Activated T-helper 1 cell treated with anti-CD3 and anti-CD28 coated beads, Interleukin-12 subunit alpha, Interleukin-12 subunit beta, Interleukin-2, Interleukin-4 antibody, amounts not matched to agents 30 ng/mL and 10 ng/mL and 1 ng/mL, durations not matched to agents 14 hours and 24 hours and 36 hours (primary cell): ENCODE results near the gene MBD3. TPM values are rescaled to one million over a fixed set of nuclear protein-coding genes. Genes with fewer than 3 reads are reported as not detected.

Source experiments
- DNase-seq: peaks from one replicate; pipeline ENCODE4 v3.0.0; 2021; ENCODE audit warnings: low spot score
- H3K27ac Mint-ChIP-seq: one replicate; pipeline ENCODE4 v1.8.0; 2021; ENCODE audit warnings: mild to moderate bottlenecking, mixed read lengths
- H3K27me3 Mint-ChIP-seq: one replicate; pipeline ENCODE4 v1.8.0; 2022; ENCODE audit warnings: mild to moderate bottlenecking, moderate library complexity, mixed read lengths; ENCODE audit not compliant: insufficient read depth
- H3K36me3 Mint-ChIP-seq: one replicate; pipeline ENCODE4 v1.8.0; 2021; ENCODE audit warnings: low read depth, mixed read lengths
- H3K4me1 Mint-ChIP-seq: one replicate; pipeline ENCODE4 v1.8.0; 2021; ENCODE audit warnings: low read depth, mixed read lengths
- H3K4me3 Mint-ChIP-seq: one replicate; pipeline ENCODE4 v1.8.0; 2021; ENCODE audit warnings: mild to moderate bottlenecking, moderate library complexity, mixed read lengths
- H3K9me3 Mint-ChIP-seq: one replicate; pipeline ENCODE4 v1.8.0; 2021; ENCODE audit warnings: mixed read lengths
- intact Hi-C: fragments of 100-400 bp; cut with micrococcal nuclease; formaldehyde crosslinking; loops from one replicate; pipeline ENCODE4 v1.15.1; 2024
- total RNA-seq: library from RNA; stranded (reverse); gene quantifications from 2 replicates; pipeline ENCODE4 v1.2.3, GENCODE V29; 2022

MBD3 gene
- total RNA-seq, 1 donor from 2014 or later, result 136 TPM

DNA sequence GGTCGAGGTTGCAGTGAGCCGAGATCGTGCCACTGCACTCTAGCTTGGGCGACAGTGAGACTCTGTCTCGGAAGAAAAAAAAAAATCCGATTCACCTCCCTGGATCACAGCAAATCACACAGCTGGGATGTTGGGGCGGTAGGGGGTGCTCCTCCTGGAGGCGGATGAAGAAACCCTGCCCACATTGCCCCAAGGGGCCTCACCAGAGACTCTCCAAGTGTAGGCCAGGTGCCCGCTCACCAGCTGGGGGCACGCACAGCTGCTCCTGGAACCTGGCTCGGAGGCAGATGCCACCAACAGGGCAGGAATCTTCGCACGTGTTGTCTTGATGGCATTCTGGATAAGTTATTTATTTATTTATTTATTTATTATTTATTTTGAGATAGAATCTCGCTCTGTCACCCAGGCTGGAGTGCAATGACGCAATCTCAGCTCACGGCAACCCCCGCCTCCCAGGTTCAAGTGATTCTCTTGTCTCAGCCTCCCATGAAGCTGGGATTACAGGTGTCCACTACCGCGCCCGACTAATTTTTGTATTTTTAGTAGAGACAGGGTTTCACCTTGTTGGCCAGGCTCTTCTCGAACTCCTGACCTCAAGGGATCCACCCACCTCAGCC lies 9.5 kb upstream of the MBD3 start:
- no peak overlapping the region for H3K4me3 Mint-ChIP-seq
- no peak overlapping the region for H3K27ac Mint-ChIP-seq
- no peak for DNase-seq
- H3K9me3 Mint-ChIP-seq, result no peaks in the 10 kb centered on the region
- intact Hi-C loops, result no loop called here
- H3K27me3 Mint-ChIP-seq, result no peaks in the 10 kb centered on the region
- peaks cover 16% of the 10 kb centered on the region for H3K36me3 Mint-ChIP-seq
- peaks cover 14% of the 10 kb centered on the region for H3K4me1 Mint-ChIP-seq

GRCh38 chr19:1601613-1602064 lies 9.0 kb upstream of the MBD3 start:
- H3K9me3 Mint-ChIP-seq, result no peaks in the 10 kb centered on the region
- intact Hi-C loops, result no loop called here
- H3K36me3 Mint-ChIP-seq, result peaks cover 17% of the 10 kb centered on the region
- H3K4me3 Mint-ChIP-seq, result no peak overlapping the region
- DNase-seq, result no peak
- H3K27ac Mint-ChIP-seq, result no peak overlapping the region
- no peaks in the 10 kb centered on the region for H3K27me3 Mint-ChIP-seq
- peaks cover 14% of the 10 kb centered on the region for H3K4me1 Mint-ChIP-seq

DNA sequence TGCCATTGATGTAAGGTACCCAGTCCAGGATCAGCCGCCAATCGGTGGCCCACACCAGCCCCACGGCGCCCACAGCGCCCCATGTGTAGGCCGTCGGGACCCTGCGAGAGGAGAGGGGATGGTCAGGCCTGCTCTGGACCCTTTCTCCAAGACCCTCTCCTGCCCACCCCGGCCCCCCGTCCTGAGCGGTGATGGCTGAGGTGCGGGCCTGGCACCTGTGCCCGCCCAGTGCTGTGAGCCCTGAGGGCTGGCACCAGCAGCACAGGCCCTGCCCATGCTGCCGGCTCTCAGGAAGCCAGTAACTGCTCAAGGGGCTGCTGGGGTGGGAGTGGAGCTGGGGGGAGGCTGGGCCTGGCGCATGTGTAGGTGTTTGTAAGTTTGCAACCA lies 6.8 kb upstream of the MBD3 start:
- intact Hi-C loops, result no loop called here
- no peak overlapping the region for H3K4me3 Mint-ChIP-seq
- peaks cover 7% of the 10 kb centered on the region for H3K4me1 Mint-ChIP-seq
- no peaks in the 10 kb centered on the region for H3K9me3 Mint-ChIP-seq
- H3K27ac Mint-ChIP-seq, result no peak overlapping the region
- peaks cover 17% of the 10 kb centered on the region for H3K36me3 Mint-ChIP-seq
- no peaks in the 10 kb centered on the region for H3K27me3 Mint-ChIP-seq
- DNase-seq, result no peak

GRCh38 chr19:1598777-1599459 lies 6.3 kb upstream of the MBD3 start:
- no peak for DNase-seq
- H3K9me3 Mint-ChIP-seq, result no peaks in the 10 kb centered on the region
- H3K27me3 Mint-ChIP-seq, result no peaks in the 10 kb centered on the region
- H3K4me1 Mint-ChIP-seq, result peaks cover 7% of the 10 kb centered on the region
- H3K4me3 Mint-ChIP-seq, result no peak overlapping the region
- H3K27ac Mint-ChIP-seq, result no peak overlapping the region
- intact Hi-C loops, result no loop called here
- peaks cover 17% of the 10 kb centered on the region for H3K36me3 Mint-ChIP-seq

DNA sequence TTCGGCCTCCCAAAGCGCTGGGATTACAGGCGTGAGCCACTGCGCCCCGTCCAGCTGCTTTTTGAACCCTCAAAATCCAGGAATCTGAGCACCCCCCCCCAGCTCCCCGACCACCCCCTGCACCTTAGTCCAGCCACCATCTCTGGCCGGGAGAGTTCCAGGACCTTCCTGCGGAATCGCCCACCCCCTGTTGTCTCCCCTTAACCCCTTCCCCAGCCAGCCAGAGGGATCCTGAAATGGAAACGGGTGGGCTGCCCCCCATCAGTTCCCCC lies 772 bp upstream of the MBD3 start:
- no peak for DNase-seq
- intact Hi-C loops, result loop anchor here (2.0 to 5.0 kb wide), 3 partner anchors 103 to 316 kb away; partner anchors contain the start of genes FAM174C, PCSK4, REEP6 and REXO1
- H3K4me3 Mint-ChIP-seq, result peak overlapping the region; percentile 88
- H3K9me3 Mint-ChIP-seq, result no peaks in the 10 kb centered on the region
- H3K36me3 Mint-ChIP-seq, result peaks cover 16% of the 10 kb centered on the region
- H3K27ac Mint-ChIP-seq, result no peak overlapping the region
- H3K4me1 Mint-ChIP-seq, result peaks cover 20% of the 10 kb centered on the region
- no peaks in the 10 kb centered on the region for H3K27me3 Mint-ChIP-seq

DNA sequence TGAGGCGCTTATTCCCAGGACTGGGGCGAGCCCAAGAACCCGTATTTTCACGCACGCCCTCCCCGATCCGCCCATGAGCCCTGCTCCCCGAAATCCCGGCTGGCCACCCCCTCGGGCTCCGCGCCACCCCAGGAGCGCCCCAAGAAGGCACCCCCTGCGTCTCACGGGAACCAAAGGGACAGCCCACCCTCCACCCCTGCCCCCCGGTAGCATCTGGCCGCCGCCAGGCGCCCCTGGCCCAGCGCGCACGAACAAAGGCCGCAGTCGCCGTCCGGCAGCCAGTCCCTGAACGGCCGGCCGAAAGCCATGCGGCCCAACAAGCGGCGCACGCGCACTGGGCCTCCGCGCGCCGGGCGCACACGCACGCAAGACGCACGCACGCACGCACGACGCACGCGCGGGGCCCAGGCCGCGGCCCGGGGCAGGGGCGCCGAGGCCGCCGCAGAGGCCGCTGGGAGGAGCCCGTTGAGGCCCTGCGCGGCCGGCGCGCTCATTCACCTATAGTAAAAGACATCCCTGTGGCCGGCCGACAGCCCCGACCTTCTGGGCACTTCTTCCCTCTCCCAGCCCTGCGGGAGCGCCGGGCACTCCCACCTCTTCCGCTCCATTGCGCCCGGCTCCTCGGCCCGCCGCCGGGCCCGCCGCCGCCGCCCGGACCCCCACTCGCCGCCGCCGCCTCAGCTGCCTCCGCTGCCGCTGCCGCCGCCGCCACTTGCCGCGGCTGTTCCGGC lies 476 bp downstream of the MBD3 start:
- Mint-ChIP-seq H3K36me3 (peaks cover 7% of the 10 kb centered on the region), H3K4me1 (peaks cover 20% of the 10 kb centered on the region), H3K9me3 (no peaks in the 10 kb centered on the region), H3K4me3 (peak overlapping the region; percentile 91), H3K27me3 (no peaks in the 10 kb centered on the region), H3K27ac (peak overlapping the region; percentile 91)
- intact Hi-C loops, result loop anchor here (1.0 to 5.0 kb wide), 5 partner anchors 13 to 315 kb away; partner anchors contain the start of genes FAM174C, PCSK4, REEP6 and REXO1
- DNase-seq, result peak; percentile 85

- H3K9me3 Mint-ChIP-seq, result no peaks in the 10 kb centered on the region
- H3K4me1 Mint-ChIP-seq, result peaks cover 20% of the 10 kb centered on the region
- H3K36me3 Mint-ChIP-seq, result peaks cover 7% of the 10 kb centered on the region
- intact Hi-C loops, result loop anchor here (1.0 to 5.0 kb wide), 6 partner anchors 14 to 314 kb away; partner anchors contain the start of genes FAM174C, MEX3D, PCSK4 and REEP6
- peak overlapping the region; percentile 91 for H3K27ac Mint-ChIP-seq
- H3K4me3 Mint-ChIP-seq, result peak overlapping the region; percentile 91
- H3K27me3 Mint-ChIP-seq, result no peaks in the 10 kb centered on the region
- no peak for DNase-seq
Measured at GRCh38 chr19:1591421-1592023, 1.1 kb downstream of the MBD3 start.

DNA sequence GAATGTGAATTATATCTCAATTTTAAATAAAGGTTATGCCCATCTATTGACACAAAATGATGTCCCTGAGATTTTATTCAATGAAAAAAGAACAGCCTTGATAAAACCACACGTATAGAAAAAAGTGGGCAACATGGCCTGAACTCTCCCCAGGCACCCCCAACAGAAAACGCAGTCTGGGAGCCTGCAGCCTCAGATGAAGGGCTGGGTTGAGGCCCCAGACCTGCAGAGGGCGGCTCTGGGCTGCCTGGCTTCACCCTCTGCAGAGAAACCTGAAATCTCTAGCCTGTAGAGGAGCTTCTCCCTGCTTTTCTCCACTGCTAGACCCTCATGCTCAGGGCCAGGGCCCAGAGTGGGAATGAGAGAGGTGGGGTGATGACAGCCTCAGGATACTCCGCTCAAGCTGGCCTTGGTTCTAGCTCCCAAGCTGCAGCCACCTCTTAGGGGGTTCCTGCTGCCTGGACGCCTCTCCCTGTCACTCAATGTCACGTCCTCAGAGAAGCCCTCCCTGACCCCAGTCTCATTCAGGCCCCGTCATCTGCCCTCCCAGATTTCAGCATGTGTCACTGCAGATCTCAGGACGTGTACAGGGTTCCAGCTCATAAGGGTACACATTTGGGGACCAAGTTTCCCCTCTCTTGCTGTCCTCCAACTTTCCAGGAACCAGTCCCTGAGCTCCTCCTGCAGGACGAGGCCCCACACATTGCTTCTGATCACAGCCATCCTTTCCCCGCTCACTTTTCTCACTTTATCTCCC lies 1.8 kb downstream of the MBD3 start:
- peak overlapping the region; percentile 91 for H3K4me3 Mint-ChIP-seq
- DNase-seq, result no peak
- H3K4me1 Mint-ChIP-seq, result peaks cover 24% of the 10 kb centered on the region
- no peaks in the 10 kb centered on the region for H3K27me3 Mint-ChIP-seq
- peaks cover 7% of the 10 kb centered on the region for H3K36me3 Mint-ChIP-seq
- intact Hi-C loops, result loop anchor here (2.0 to 5.0 kb wide), 2 partner anchors 22 to 314 kb away; partner anchors contain the start of genes FAM174C and MEX3D
- no peaks in the 10 kb centered on the region for H3K9me3 Mint-ChIP-seq
- peak overlapping the region; percentile 91 for H3K27ac Mint-ChIP-seq

GRCh38 chr19:1587872-1588271 lies 4.8 kb downstream of the MBD3 start:
- no peak for DNase-seq
- Mint-ChIP-seq H3K36me3 (peaks cover 15% of the 10 kb centered on the region), H3K9me3 (no peaks in the 10 kb centered on the region), H3K27ac (no peak overlapping the region), H3K27me3 (no peaks in the 10 kb centered on the region), H3K4me3 (no peak overlapping the region), H3K4me1 (peaks cover 24% of the 10 kb centered on the region)
- intact Hi-C loops, result no loop called here

DNA sequence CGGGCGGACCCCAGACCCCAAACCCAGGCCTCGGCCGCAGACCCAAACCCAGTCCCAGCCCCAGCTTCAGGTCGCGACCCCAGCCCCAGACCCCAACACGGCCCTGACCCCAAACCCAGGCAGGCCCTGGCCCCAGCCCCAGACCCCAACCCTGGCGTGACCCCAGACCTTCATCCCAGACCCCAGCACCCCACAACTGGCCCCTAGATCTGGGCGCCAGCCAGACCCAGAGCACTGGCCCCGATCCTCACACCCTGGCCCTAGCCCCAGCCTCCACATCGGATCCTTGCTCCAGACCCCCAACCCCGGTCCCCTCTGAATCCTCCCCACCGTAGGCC lies 7.5 kb downstream of the MBD3 start:
- peaks cover 17% of the 10 kb centered on the region for H3K36me3 Mint-ChIP-seq
- DNase-seq, result no peak
- H3K27ac Mint-ChIP-seq, result no peak overlapping the region
- H3K4me1 Mint-ChIP-seq, result peaks cover 11% of the 10 kb centered on the region
- intact Hi-C loops, result no loop called here
- H3K27me3 Mint-ChIP-seq, result no peaks in the 10 kb centered on the region
- H3K9me3 Mint-ChIP-seq, result no peaks in the 10 kb centered on the region
- no peak overlapping the region for H3K4me3 Mint-ChIP-seq

DNA sequence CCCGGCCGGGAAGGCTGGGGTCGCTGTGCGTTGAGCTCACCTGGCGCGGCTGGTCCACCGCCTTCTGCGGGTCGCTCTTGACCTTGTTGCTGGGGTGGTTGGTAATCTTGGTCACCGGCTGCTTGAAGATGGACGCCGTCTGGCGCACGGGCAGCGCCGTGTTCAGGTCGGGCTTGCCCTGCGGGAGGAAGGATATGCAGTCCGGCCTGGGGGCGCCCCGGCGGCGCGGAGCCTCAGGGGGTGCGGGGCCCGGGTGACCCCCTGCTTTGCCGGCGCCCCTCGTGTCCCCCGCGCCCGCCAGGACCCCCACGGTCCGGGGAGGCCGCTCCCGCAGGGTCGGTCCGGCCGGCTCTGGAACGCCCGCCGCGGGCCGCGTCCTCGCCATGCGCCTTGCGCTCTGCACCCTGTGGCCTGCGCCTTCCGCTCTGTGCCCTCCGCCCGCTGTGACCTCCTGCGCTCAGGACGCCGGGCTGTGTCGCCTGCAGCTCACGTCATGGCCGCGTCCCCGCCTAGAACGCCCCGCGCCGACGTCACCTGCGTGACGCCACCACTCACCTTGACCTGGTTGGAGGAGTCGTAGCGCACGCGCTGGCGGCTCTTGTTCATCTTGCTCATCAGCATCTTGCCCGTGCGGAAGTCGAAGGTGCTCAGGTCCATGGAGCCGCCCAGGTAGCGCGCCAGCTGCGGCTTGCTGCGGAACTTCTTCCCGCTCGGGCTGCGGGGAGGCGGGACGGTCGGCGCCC lies 8.0 kb downstream of the MBD3 start:
- DNase-seq, result no peak
- intact Hi-C loops, result no loop called here
- H3K4me3 Mint-ChIP-seq, result no peak overlapping the region
- H3K36me3 Mint-ChIP-seq, result peaks cover 18% of the 10 kb centered on the region
- H3K4me1 Mint-ChIP-seq, result peaks cover 6% of the 10 kb centered on the region
- H3K27me3 Mint-ChIP-seq, result no peaks in the 10 kb centered on the region
- no peaks in the 10 kb centered on the region for H3K9me3 Mint-ChIP-seq
- H3K27ac Mint-ChIP-seq, result no peak overlapping the region

DNA sequence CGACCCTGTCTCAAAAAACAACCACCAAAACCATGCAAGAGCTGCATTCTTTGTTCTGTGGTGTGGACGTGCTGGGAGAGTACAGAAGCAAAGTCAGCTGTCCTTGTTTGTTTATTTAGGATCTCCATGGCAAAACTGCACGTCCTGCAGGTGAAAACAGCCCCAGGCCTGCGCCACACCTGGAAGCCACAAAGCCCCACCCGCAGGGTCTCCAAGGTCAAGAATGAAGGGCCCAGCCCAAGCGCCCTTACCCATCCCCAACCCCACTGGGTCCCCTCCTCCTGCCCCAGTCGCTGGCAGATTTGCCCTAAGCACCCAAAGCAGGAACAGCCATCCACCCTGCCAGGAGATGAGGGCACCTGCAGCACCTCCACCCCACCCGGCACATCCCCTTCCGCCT lies 10.5 kb downstream of the MBD3 start:
- Mint-ChIP-seq H3K4me1 (peaks cover 4% of the 10 kb centered on the region), H3K9me3 (no peaks in the 10 kb centered on the region), H3K4me3 (no peak overlapping the region), H3K36me3 (peaks cover 19% of the 10 kb centered on the region), H3K27ac (no peak overlapping the region), H3K27me3 (no peaks in the 10 kb centered on the region)
- intact Hi-C loops, result no loop called here
- DNase-seq, result no peak
